Colonic mucosa (tissue), 4 donors: Measurements from ENCODE around the gene HNRNPD. TPM values are rescaled to one million over a fixed set of nuclear protein-coding genes. Genes with fewer than 3 reads are reported as not detected.

ENCODE experiments used
- DNase-seq: peaks from one replicate; pipeline ENCODE4 v3.0.0-alpha.2; 2020
- H3K27ac ChIP-seq: fragments of 200-600 bp; one replicate; pipeline ENCODE4 v1.8.0; 2021
- H3K27me3 ChIP-seq: fragments of 200-600 bp; one replicate; pipeline ENCODE4 v1.8.0; 2021
- H3K36me3 ChIP-seq: fragments of 200-600 bp; one replicate; pipeline ENCODE4 v1.8.0; 2021
- H3K4me1 ChIP-seq: fragments of 200-600 bp; one replicate; pipeline ENCODE4 v1.8.0; 2021; ENCODE audit warnings: mild to moderate bottlenecking
- H3K4me3 ChIP-seq: fragments of 200-600 bp; one replicate; pipeline ENCODE4 v1.8.0; 2021
- H3K9ac ChIP-seq, 2 donors: one replicate each; pipeline ENCODE4 v1.7.0; 2013; ENCODE audit warnings: control low read depth in 2 of 2, low read depth in 2 of 2, low read length in 2 of 2
- H3K9me3 ChIP-seq: fragments of 200-600 bp; one replicate; pipeline ENCODE4 v1.8.0; 2021
- intact Hi-C: fragments of 100-400 bp; cut with DNase I; formaldehyde crosslinking; loops from one replicate; pipeline ENCODE4 v1.14.1; 2022
- total RNA-seq, 2 donors: library from RNA; stranded (reverse); fragmentation: NEBNext Ultra II Directional in 1 of 2; extraction: Animal tissue kit (Norgen Biotek cat#: 25700) in 1 of 2; gene quantifications; one replicate each; pipeline ENCODE4 v1.2.1, GENCODE V29; 2021
- TF ChIP-seq, protein P1 (sequence below): fragments of 200-600 bp; IDR thresholded peaks from one replicate; pipeline ENCODE4 v1.8.0; 2022; ENCODE audit warnings: antibody characterized with exemption, mild to moderate bottlenecking
- donor health status: healthy.
- donor health status: DM: no; HTN: no; CAD: no.
- donor health status: DM: no; HTN: no; CAD: no.

Gene HNRNPD
- total RNA-seq, 2 donors from 2014 or later, result 145 to 181 TPM

DNA sequence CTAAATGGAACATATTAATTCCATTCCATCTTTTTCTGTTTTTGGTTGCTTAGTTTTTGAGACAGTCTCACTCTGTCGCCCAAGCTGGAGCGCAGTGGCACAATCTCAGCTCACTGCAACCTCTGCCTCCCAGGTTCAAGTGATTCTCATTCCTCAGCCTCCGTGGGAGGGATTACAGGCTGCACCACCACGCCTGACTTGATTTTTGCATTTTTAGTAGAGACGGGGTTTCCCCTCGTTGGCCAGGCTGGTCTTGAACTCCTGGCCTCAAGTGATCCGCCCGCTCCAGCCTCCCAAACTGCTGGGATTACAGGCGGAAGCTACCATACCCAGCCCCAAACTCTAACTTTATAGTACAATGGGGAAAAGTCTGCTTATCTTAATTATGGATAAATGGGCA, 11.2 kb downstream of the HNRNPD start:
- intact Hi-C loops, result loop anchor here (10.0 kb wide), 1 partner anchor 78 kb away; no protein-coding TSS in a partner anchor
- no peak for DNase-seq
- H3K27me3 ChIP-seq, result no peaks in the 10 kb centered on the region
- peaks cover 11% of the 10 kb centered on the region for H3K4me1 ChIP-seq
- H3K27ac ChIP-seq, result no peak overlapping the region
- H3K9ac ChIP-seq, result no peak overlapping the region
- H3K4me3 ChIP-seq, result no peak overlapping the region
- no peaks in the 10 kb centered on the region for H3K36me3 ChIP-seq
- no peaks in the 10 kb centered on the region for H3K9me3 ChIP-seq
- TF ChIP-seq, protein P1, sequence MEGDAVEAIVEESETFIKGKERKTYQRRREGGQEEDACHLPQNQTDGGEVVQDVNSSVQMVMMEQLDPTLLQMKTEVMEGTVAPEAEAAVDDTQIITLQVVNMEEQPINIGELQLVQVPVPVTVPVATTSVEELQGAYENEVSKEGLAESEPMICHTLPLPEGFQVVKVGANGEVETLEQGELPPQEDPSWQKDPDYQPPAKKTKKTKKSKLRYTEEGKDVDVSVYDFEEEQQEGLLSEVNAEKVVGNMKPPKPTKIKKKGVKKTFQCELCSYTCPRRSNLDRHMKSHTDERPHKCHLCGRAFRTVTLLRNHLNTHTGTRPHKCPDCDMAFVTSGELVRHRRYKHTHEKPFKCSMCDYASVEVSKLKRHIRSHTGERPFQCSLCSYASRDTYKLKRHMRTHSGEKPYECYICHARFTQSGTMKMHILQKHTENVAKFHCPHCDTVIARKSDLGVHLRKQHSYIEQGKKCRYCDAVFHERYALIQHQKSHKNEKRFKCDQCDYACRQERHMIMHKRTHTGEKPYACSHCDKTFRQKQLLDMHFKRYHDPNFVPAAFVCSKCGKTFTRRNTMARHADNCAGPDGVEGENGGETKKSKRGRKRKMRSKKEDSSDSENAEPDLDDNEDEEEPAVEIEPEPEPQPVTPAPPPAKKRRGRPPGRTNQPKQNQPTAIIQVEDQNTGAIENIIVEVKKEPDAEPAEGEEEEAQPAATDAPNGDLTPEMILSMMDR, result no peak

DNA sequence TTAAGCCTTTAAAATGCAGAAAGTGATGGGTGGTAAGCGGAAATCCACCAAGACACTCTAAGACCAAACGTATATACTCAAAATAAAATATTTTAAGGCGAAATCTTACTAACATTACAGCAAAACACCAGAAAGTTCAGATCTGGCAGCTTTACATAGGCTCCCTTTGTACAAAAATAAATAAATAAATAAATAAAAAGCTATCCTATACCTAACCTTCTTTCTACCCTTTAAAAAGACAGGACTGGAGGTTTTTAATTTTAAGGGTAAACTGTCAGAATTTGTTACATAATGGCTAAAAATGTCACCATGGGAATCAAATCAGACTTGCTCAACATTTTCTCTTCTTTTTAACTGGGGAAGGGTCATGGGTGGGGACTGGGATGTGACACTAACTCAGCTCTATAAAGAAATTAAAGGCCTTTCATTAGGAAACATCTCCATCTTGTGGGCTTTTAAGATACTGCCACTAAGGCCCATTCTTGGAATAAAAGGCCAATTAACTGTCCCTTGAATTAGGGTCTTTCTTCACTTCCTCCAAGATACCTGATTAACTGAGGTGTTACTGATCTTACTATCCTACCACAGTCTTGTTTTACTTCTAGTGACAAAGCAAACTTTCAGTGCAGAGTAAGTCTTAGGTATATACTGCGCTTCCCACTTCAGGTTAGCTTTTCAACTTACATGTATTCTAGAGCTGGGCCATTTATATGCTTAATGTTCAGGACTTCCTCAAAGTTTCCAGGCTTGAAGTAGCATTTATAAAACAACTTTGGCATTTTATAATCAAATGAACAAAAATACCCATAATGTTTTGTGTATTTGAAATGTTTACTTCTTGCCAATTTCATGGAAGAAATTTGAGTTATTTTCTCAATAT, 13.3 kb downstream of the HNRNPD start:
- no peak for DNase-seq
- Histone ChIP-seq H3K9ac (no peak overlapping the region), H3K9me3 (no peaks in the 10 kb centered on the region), H3K4me3 (no peak overlapping the region), H3K4me1 (peaks cover 11% of the 10 kb centered on the region), H3K27ac (no peak overlapping the region), H3K36me3 (peaks cover 15% of the 10 kb centered on the region), H3K27me3 (no peaks in the 10 kb centered on the region)
- intact Hi-C loops, result loop anchor here (10.0 kb wide), 1 partner anchor 76 kb away; no protein-coding TSS in a partner anchor
- TF ChIP-seq, protein P1, result peak; percentile 52

DNA sequence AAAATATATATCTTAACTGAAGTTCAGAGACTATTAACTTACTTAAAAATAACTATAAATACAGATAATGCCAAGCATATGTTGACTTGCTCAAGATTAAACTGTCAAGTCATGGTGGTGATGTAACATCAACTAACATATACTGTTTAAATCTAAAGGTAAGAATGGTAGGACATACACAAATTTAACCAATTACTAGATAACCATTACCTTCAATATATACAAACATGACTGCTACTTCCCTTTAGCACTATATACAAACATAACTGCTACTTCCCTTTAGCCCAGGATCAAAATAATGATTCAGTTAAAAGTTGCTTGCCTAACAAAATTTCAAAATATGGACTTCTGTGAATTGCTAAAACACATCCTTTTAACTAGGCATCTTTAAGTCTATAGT, 14.9 kb downstream of the HNRNPD start:
- intact Hi-C loops, result no loop called here
- Histone ChIP-seq H3K36me3 (peaks cover 15% of the 10 kb centered on the region), H3K4me3 (no peak overlapping the region), H3K27ac (no peak overlapping the region), H3K4me1 (peaks cover 7% of the 10 kb centered on the region), H3K9me3 (no peaks in the 10 kb centered on the region), H3K27me3 (no peaks in the 10 kb centered on the region), H3K9ac (no peak overlapping the region)
- TF ChIP-seq, protein P1, result no peak
- no peak for DNase-seq

DNA sequence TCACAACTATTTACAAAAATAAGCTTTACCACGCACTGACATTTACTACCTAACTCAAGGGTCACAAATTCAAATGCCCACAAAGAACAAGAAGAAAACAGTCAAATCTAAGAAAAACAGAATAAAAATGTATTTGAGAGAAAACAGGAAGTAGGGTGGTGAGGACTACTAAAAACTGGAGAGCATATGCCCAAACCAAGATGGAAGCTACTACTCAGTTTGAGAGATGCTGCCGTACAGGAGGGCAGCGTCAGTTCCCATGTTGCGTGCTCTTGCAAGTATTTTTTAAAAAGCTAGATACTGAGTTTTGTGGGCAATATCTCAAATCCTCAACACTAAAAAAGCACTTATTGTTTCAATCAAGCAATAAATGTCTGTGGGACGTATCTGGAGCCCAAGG, 16.2 kb downstream of the HNRNPD start:
- Histone ChIP-seq H3K27me3 (no peaks in the 10 kb centered on the region), H3K27ac (no peak overlapping the region), H3K4me3 (no peak overlapping the region), H3K9ac (no peak overlapping the region), H3K4me1 (peaks cover 7% of the 10 kb centered on the region), H3K9me3 (no peaks in the 10 kb centered on the region), H3K36me3 (peaks cover 15% of the 10 kb centered on the region)
- TF ChIP-seq, protein P1, result no peak
- intact Hi-C loops, result no loop called here
- no peak for DNase-seq

DNA sequence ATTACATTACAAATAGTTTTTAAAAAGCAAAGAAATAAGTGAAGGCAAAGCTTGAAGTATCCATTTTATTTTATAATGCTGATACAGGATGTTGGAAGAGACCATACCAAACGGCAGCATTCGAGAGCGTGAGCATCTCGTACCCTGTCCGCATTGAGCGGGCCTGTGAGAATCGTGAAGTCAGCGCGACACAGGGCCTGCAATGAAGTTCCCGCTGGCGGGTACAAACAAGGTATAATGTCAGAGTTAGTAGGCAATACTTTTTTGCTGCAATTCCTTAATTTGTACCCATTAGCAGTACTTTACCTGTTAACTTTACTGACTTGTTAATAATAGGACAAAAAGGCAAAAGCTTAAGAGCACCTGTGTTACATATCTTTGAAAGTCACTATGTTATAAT, 19.0 kb downstream of the HNRNPD start:
- Histone ChIP-seq H3K27ac (no peak overlapping the region), H3K9me3 (no peaks in the 10 kb centered on the region), H3K9ac (no peak overlapping the region), H3K36me3 (peaks cover 15% of the 10 kb centered on the region), H3K4me3 (no peak overlapping the region), H3K4me1 (peaks cover 7% of the 10 kb centered on the region), H3K27me3 (no peaks in the 10 kb centered on the region)
- TF ChIP-seq, protein P1, result no peak
- intact Hi-C loops, result no loop called here
- DNase-seq, result no peak
